ENCODE data around the gene HSPA8.

- TF ChIP-seq POLR2A (IDR thresholded peaks at IDR 0.05): no peak
- TF ChIP-seq, protein P1, sequence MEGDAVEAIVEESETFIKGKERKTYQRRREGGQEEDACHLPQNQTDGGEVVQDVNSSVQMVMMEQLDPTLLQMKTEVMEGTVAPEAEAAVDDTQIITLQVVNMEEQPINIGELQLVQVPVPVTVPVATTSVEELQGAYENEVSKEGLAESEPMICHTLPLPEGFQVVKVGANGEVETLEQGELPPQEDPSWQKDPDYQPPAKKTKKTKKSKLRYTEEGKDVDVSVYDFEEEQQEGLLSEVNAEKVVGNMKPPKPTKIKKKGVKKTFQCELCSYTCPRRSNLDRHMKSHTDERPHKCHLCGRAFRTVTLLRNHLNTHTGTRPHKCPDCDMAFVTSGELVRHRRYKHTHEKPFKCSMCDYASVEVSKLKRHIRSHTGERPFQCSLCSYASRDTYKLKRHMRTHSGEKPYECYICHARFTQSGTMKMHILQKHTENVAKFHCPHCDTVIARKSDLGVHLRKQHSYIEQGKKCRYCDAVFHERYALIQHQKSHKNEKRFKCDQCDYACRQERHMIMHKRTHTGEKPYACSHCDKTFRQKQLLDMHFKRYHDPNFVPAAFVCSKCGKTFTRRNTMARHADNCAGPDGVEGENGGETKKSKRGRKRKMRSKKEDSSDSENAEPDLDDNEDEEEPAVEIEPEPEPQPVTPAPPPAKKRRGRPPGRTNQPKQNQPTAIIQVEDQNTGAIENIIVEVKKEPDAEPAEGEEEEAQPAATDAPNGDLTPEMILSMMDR (IDR thresholded peaks at IDR 0.05): no peak
These were observed 18.1 kb upstream of the HSPA8 start for GRCh38 chr11:123080015-123080414.
